KOPT-K1 (cell line): ENCODE data around the gene GMPS.
"Not testable (repeated sequence)": the region's sequence is repeated elsewhere in the genome, so short reads cannot be mapped to it uniquely, and the experiment has no call there.

ENCODE experiments used
- H3K27ac ChIP-seq: fragments of 200-600 bp; sonication (generic); 2 replicates; pipeline ENCODE4 v1.5.1; 2016; ENCODE audit warnings: antibody characterized with exemption, mild to moderate bottlenecking, low read depth, low read length; ENCODE audit not compliant: poor library complexity, severe bottlenecking
- H3K36me3 ChIP-seq: fragments of 200-600 bp; sonication (generic); 2 replicates; pipeline ENCODE4 v1.5.1; 2017; ENCODE audit warnings: antibody characterized with exemption, mild to moderate bottlenecking, low read length, moderate library complexity; ENCODE audit not compliant: insufficient read depth
- H3K9me3 ChIP-seq: fragments of 200-600 bp; sonication (generic); 2 replicates; pipeline ENCODE4 v1.5.1; 2017; ENCODE audit warnings: antibody characterized with exemption, low read length, mild to moderate bottlenecking; ENCODE audit not compliant: insufficient read depth, poor library complexity, severe bottlenecking

GMPS gene

DNA sequence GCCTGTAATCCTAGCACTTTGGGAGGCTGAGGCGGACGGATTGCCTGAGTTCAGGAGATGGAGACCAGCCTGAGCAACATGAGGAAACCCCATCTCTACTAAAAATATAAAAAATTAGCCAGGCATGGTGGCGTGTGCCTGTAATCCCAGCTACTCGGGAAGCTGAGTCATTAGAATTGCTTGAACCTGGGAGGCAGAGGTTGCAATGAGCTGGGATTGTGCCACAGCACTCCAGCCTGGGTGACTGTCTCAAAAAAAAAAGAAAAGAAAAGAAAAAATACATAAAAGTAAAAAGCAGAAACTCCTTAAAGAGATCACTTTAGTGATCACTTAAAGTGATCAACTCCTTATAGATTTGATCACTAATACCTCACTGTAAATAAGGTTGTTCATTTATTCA is 78.0 kb downstream of the GMPS start:
- Histone ChIP-seq H3K27ac (no peak overlapping the region), H3K9me3 (peaks cover 5% of the 10 kb centered on the region), H3K36me3 (peaks cover 20% of the 10 kb centered on the region)

DNA sequence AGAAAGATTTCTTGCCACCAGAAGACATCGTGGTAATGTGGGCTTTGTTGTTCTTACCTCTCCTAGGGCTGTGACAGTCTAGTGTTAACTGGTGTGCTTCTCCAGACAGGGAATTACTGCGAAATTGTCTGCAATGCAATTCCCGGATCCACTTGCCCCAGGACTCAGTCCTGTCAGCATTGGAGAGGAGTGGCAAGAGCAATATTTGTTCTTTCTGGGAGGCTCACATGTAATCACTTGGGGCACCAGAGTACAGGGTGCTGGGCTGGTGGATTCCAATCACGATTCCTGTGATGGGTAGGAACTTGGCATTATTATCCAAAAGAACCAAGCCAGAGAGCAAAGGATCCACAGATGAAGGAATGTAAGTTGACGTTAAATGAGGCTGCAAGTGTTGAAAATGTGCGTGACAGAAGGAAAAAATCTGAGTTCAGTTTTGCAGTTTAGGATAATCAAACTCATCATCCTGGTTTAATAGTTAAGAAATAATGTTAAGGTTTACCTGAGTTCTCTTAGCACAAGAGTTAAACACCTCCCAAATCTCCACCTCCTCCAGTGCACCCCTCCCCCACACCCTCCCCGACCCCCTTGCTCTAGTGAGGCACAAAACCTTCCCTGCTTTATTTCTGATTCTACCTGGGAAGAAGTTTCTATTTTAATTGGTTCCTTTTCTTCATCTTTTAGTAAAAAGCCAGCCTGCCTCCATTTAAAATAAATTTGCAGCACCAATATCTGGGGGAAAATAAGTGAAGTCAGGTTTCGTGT is 79.2 kb downstream of the GMPS start:
- H3K36me3 ChIP-seq: peaks cover 15% of the 10 kb centered on the region
- no peak overlapping the region for H3K27ac ChIP-seq
- H3K9me3 ChIP-seq: peaks cover 5% of the 10 kb centered on the region

DNA sequence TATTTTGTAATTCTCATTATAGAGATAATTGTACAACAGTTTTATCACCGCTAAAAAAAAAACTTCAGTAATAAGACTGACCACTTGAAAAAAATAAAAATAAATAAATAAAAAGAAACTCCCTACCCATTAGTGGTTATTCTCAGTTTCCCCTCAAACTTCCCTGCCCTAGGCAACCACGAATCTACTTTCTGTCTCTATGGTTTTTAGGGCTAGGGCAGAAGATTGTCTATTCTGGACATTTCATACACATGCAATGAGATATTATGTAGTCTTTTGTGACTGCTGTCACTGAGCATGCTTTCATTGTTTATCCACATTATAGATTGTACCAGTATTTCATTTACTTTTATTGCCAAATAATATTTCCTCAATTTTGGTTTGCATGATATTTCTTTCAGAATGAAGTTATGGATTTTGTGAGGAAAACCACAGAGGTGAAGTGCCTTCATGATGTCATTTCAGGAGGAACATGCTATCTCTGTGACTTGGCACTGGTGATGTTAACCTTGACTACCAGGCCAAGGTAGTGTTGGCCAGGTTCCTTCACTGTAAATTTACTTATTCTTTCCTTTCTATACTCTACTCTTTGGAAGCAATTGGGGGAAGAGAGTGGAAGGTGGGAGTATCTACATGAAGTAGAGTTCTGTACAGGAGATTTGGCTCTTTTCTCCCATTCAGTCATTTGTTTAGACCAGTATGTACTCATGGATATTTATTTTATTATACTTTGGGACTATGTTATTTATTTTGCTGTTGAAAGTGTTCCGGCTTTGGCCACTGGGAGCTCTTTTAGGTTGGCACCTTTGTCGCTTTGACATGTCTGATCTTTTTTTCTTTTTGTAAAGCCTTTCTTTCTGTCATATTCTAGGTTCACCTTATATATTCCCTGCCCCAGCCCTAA is 86.3 kb downstream of the GMPS start:
- Histone ChIP-seq H3K9me3 (peaks cover 5% of the 10 kb centered on the region), H3K36me3 (no peaks in the 10 kb centered on the region)

DNA sequence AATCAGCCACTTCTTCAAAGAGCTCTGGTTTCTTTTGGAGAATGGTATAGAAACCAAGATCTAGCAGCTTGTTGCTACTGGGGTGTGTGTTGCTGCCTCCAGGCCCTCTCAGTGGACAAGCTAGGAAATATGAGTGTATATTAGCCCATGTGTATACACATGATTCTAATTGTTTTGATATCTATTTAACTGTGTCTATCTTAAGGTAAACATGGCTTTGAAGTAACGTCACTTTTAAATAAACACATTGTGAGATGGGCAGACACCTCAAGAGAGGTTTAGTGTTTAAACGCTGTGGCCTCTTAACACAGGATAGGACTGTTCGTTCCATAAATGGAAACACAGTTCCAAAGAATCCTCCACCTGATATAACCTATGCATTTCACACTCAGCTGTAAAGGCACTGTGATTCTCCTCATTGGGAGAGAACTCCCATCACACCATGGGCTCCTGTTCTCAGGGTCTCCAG is 87.0 kb downstream of the GMPS start:
- H3K36me3 ChIP-seq: no peaks in the 10 kb centered on the region
- H3K9me3 ChIP-seq: peaks cover 5% of the 10 kb centered on the region
- H3K27ac ChIP-seq: no peak overlapping the region

More for the DNA sequence above, 86.3 kb downstream of the GMPS start:
- H3K27ac ChIP-seq: no peak overlapping the region

DNA sequence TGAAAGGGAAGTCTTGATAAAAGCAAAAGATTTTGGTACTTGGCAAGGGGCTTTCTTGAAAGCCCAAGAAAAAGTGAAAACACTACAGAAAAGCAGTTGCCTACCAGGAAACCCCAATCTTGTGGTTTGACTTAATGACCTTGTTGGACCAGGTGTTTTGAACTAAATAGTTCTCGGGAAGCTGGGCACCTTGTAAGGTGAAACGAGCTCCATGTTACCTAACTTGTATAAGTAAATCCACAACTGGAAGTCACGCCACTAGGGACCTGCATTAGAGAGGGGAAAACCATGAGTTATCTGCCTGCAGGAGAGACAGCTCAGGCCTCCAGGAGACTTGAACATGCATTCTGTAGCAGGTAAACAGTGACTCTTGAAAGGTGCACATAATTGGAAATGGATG is 88.2 kb downstream of the GMPS start:
- no peaks in the 10 kb centered on the region for H3K9me3 ChIP-seq
- no peak overlapping the region for H3K27ac ChIP-seq
- no peaks in the 10 kb centered on the region for H3K36me3 ChIP-seq

DNA sequence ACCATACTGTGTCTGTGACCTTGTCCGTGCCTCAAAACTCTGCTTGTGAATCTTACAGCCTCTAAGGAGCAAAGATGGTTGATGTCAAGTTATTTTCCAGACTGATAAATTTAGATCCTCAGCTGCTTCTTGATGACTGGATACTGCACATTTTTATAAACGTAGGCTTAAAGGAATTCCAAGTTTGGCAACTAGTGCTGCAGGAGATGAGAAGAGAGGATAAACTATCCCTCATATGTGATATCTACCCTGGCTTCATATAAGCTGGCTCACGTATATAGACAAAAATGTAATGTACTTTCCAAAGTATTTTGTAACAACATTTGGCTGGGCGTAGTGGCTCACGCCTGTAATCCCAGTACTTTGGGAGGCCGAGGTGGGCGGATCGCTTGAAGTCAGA is 89.6 kb downstream of the GMPS start:
- Histone ChIP-seq H3K27ac (no peak overlapping the region), H3K9me3 (no peaks in the 10 kb centered on the region), H3K36me3 (no peaks in the 10 kb centered on the region)

DNA sequence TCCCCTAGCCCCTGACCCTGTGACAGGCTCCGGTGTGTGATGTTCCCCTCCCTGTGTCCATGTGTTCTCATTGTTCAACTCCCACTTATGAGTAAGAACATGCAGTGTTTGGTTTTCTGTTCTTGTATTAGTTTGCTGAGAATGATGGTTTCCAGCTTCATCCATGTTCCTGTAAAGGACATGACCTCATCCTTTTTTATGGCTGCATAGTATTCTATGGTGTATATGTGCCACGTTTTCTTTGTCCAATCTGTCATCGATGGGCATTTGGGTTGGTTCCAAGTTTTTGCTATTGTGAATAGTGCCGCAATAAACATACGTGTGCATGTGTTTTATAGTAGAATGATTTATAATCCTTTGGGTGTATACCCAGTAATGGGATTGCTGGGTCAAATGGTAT is 90.6 kb downstream of the GMPS start:
- H3K36me3 ChIP-seq, H3K9me3 ChIP-seq: not testable (repeated sequence)

DNA sequence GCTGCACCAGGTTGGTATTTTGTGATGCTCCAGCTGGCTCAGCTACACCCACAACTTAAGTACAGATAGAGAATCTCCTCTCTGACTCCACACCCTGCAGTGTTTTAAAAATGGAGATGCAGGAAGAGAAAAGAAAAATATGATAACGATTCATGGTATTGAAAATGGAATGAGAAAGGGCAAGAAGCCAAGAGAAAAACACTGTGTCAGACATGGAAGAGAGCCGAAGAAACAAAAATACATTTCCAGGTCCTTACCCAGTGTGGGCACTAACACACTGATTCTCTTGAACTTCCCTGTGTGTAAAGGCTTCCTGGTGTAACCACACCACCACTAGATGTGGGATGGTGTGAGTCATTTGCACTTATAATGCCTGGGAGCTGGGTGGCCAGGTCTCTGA is 93.1 kb downstream of the GMPS start:
- no peaks in the 10 kb centered on the region for H3K36me3 ChIP-seq
- H3K9me3 ChIP-seq: no peaks in the 10 kb centered on the region
- no peak overlapping the region for H3K27ac ChIP-seq

More for the DNA sequence above, 90.6 kb downstream of the GMPS start:
- H3K27ac ChIP-seq: not testable (repeated sequence)

DNA sequence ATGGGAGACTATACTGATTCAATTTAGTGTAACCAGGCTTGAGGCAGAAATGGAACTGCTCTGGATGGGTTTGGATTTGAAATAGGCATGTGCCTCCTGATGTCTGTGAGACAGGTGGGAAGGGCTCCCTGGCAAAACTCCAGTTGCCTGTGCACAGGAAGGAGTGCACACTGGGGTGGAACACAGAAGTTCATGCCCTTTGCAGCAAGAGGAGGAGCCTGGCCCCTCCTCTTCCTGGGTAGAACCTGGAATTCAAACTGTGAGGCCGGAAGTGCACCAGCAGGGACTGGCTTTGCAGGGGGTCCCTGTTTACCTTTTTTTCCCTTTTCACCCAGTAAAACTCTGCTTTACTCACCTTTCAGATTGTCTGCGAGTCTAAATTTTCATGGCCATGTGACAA is 99.9 kb downstream of the GMPS start:
- Histone ChIP-seq H3K36me3 (no peaks in the 10 kb centered on the region), H3K9me3 (no peaks in the 10 kb centered on the region), H3K27ac (no peak overlapping the region)

DNA sequence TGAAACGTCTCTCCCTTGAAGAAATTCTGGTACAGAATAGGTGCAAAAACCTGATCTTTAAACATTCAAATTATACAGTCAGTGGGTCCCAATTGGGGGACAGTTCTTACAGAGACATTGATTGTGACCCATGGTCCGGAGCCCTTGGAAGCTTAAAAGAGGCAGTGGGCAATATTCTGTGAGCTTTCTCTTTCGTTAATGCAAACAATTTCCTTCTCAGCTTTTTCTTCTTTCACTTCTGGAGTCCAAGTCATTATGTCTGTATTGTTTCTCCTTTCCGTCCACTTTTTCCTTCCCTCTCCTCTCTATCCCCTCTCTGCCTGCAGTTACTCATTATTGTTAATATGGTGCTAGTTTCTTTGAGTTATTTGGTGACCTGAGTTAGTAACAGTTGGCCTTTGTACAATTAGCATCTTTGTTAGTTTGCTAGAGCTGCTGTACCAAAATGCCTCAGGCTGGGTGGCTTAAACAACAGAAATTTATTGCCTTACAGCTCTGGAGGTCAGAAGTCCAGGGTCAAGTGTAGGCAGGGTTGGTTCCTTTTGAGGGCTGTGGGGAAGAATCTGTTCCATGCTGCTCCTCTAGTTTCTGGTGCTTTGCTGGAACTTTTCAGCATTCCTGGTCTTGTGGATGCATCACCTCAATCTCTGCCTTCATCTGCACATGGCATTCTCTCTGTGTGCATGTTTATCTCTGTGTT is 102.6 kb downstream of the GMPS start:
- Histone ChIP-seq H3K9me3 (no peaks in the 10 kb centered on the region), H3K27ac (no peak overlapping the region), H3K36me3 (no peaks in the 10 kb centered on the region)

DNA sequence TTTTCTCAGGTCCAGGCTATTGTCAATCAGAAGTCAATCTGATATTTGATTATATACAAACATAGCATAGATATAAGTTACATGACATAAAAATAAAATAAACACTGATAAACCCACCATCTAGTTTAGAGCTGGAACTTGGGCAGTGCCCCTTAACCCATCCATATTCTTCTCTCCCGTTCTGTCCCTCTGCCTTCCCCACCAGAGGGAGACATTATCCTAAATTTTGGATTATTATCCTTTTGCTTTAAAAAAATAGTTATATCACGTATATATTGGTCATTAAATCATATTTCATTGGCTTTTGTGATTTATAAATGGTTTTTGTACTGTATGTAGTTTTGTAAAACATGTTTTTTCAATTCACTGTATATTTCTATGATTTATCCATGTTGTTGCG is 107.9 kb downstream of the GMPS start:
- H3K9me3 ChIP-seq: no peaks in the 10 kb centered on the region
- H3K27ac ChIP-seq: no peak overlapping the region
- H3K36me3 ChIP-seq: no peaks in the 10 kb centered on the region

DNA sequence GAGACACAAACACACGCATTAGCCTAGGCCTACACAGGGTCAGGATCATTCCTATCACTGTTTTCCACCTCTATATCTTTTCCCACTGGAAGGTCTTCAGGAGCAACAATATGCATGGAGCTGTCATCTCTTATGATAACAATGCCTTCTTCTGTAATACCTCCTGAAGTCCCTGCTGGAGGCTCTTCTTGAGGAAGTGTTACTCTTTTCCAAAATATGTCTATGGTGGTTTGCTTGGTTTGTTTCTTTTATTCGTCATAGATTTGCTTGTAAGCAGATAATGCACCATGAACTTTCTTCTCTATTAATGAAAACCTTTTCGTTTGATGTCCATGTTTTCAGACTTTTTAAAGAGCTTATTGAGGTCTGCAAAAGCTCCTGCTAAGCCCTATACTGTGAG is 109.3 kb downstream of the GMPS start:
- H3K27ac ChIP-seq: no peak overlapping the region
- no peaks in the 10 kb centered on the region for H3K9me3 ChIP-seq
- no peaks in the 10 kb centered on the region for H3K36me3 ChIP-seq

DNA sequence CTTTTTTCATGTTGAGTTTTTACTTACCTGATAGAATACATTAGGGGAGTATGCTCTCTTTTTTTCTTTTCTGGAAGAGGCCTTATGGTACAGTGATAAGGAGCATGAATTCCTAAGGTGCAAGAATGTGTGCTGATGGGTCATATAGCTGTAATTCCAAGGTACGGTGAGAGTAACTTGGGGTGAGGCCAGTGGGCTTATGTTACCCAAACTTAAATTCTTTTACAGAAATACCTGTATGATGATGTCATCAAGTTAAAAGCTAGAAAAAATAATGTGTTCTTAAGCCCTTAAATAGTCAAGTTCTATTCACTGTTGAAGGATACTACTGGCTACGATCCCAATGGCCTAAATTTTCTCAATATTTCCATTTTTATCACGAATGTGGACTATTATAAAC is 111.2 kb downstream of the GMPS start:
- Histone ChIP-seq H3K36me3 (no peaks in the 10 kb centered on the region), H3K27ac (no peak overlapping the region), H3K9me3 (no peaks in the 10 kb centered on the region)

DNA sequence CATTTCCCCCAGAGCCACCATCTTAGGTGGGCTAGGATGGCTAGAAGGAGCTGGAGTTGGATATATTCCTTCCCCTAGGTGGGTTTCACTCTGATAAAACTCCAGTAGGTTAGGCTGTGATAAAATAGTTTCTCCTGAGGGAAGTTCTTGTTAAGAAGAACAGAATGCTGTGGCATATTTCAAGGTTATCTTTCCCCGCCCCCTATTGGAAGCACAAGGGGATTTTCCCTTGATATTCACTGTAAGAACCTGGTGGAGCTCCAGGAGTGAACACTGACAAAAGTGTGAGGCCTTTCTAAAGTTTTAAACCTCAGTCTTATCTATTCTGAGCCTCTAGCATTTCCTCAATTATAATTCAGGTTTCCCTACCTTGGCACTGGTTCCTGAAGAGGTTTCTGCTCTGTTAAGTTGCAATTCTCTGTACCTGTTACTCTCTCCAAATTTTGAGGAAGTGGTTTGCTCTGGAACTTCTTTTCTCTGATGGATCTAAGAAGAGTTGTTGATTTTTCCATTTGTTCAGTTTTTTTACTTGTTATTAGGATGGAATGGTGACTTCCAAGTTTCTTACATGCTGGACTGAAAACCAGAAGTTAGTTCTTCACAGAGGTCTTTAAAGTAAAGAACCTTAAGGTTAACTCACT is 113.5 kb downstream of the GMPS start:
- Histone ChIP-seq H3K9me3 (no peaks in the 10 kb centered on the region), H3K36me3 (no peaks in the 10 kb centered on the region), H3K27ac (no peak overlapping the region)
